ENCODE results near the gene CAPN11.
A peak's percentile ranks its signal among the peaks of the same experiment; 100 is the strongest.

The CAPN11 gene

GRCh38 chr6:44158770-44159228, at the start of gene CAPN11:
Gene CAPN11 (plus strand): TSS chr6:44158820. CDS start chr6:44158849, 29 bp downstream.
- no peak for DNase-seq

- DNase-seq: no peak
Observed at GRCh38 chr6:44109212-44109611, 49.4 kb upstream of the CAPN11 start.

- DNase-seq: no peak
Observed at GRCh38 chr6:44110005-44110676, 48.5 kb upstream of the CAPN11 start.

GRCh38 chr6:44110966-44111365, 47.7 kb upstream of the CAPN11 start:
- DNase-seq: no peak

GRCh38 chr6:44111434-44112417, 46.9 kb upstream of the CAPN11 start:
- DNase-seq: no peak

- DNase-seq: no peak
Observed at GRCh38 chr6:44113414-44113813, 45.2 kb upstream of the CAPN11 start.

- DNase-seq: no peak
Observed at GRCh38 chr6:44115866-44116265, 42.8 kb upstream of the CAPN11 start.

- DNase-seq: no peak
Observed at GRCh38 chr6:44116641-44117382, 41.8 kb upstream of the CAPN11 start.

GRCh38 chr6:44117397-44118128, 41.1 kb upstream of the CAPN11 start:
- DNase-seq: no peak

GRCh38 chr6:44119704-44120262, 38.8 kb upstream of the CAPN11 start:
- DNase-seq: no peak

GRCh38 chr6:44120692-44121443, 37.8 kb upstream of the CAPN11 start:
- no peak for DNase-seq

GRCh38 chr6:44122801-44123200, 35.8 kb upstream of the CAPN11 start:
- DNase-seq: no peak

- no peak for DNase-seq
Observed at GRCh38 chr6:44123544-44123943, 35.1 kb upstream of the CAPN11 start.

GRCh38 chr6:44126320-44127149, 32.1 kb upstream of the CAPN11 start:
- DNase-seq: no peak

- peak; percentile 62 for DNase-seq
Observed at GRCh38 chr6:44127186-44128019, 31.2 kb upstream of the CAPN11 start, which contains the start of the genes MRPL14 and TMEM63B. Gene MRPL14 (minus strand): TSS chr6:44127452. CDS start chr6:44116611, 10,841 bp downstream. Gene TMEM63B (plus strand): TSS chr6:44127554. CDS start chr6:44134585, 7,031 bp downstream.

- DNase-seq: no peak
Observed at GRCh38 chr6:44128020-44128917, 30.4 kb upstream of the CAPN11 start.

- no peak for DNase-seq
Observed at GRCh38 chr6:44129841-44130322, 28.7 kb upstream of the CAPN11 start.

- DNase-seq: no peak
Observed at GRCh38 chr6:44131892-44132291, 26.7 kb upstream of the CAPN11 start.
